Body of pancreas (tissue), 4 donors: ENCODE measurements around the gene MMS22L.

Experiments
- CTCF ChIP-seq, 7 experiments: fragments of 450-650 bp in 4 of 7; fragments of 200-600 bp in 3 of 7; sonication (generic) in 3 of 7; IDR thresholded peaks; one replicate each; pipeline ENCODE4 v1.5.1; 2016 to 2019; ENCODE audit warnings: antibody characterized with exemption in 7 of 7
- POLR2A ChIP-seq, 3 donors: fragments of 450-650 bp; IDR thresholded peaks; one replicate each; pipeline ENCODE4 v1.6.1; 2016; ENCODE audit warnings: antibody characterized with exemption in 3 of 3, mild to moderate bottlenecking in 2 of 3

GRCh38 chr6:97282238-97282725, 734 bp downstream of the MMS22L start:
- TF ChIP-seq CTCF (IDR thresholded peaks at IDR 0.05) (no peak), POLR2A (IDR thresholded peaks at IDR 0.05) (no peak)
